NCI-H1105 (cell line): ENCODE measurements around the gene PINLYP.
"Not testable (repeated sequence)": the region's sequence is repeated elsewhere in the genome, so short reads cannot be mapped to it uniquely, and the experiment has no call there.

Experiments
- DNase-seq: peaks from one replicate; lab custom pipeline; 2025; lab: John Stamatoyannopoulos, UW

PINLYP gene

GRCh38 chr19:43582495-43582894 is 6.9 kb downstream of the PINLYP start:
- no peak for DNase-seq

GRCh38 chr19:43584484-43584883 is 8.9 kb downstream of the PINLYP start:
- no peak for DNase-seq

DNA sequence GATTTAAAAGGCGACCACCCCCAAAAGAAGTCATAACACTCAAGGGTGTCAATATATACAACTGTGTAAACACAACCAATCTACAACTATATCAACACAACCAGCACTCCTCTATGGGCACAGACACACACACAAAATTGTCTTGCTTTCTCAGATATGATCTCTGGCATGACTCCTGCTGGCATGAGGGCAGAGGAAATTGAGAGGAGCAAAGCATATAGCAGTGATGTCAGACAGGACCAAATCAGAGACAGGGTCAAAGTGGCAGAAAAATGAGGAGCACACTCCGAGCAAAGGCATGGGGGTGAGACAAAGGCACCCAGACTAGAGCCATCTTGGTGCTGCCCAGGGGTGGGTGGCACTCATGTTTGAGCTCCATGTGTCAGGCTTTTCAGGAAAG is 10.7 kb downstream of the PINLYP start:
- DNase-seq = no peak

GRCh38 chr19:43587029-43587428 is 11.4 kb downstream of the PINLYP start:
- not testable (repeated sequence) for DNase-seq

DNA sequence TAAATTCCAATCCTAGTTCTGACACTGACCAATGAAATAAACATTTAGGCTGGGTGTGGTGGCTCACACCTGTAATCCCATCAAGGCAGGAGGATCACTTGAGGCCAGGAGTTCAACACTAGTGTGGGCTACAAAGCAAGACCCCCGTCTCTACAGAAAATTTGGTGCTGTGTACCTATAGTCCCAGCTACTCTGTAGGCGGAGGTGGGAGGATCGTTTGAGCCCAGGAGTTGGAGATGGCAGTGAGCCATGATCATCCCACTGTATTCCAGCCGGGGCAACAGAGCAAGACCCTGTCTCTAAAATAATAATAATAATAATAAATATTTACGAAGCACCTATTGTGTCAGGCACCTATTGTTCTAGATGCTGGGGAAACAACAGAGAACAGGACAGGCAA is 13.7 kb downstream of the PINLYP start:
- DNase-seq = no peak

DNA sequence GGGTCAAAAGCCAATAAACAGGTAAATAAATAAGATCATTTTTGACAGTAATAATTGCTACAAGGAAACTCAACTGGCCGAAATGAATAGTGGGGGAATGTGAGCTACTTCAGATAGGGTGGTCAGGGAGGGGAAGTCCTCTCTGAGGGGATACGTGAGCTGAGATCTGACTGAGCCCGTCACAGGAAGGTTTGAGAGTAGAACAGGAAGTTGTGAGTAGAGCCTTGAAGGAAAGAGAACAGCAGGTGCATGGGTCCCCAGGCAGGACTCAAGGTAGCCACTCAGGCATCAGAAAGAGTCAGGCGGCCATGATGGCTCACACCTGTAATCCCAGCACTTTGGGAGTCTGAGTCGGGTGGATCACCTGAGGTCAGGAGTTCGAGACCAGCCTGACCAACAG is 14.1 kb downstream of the PINLYP start:
- DNase-seq = no peak

DNA sequence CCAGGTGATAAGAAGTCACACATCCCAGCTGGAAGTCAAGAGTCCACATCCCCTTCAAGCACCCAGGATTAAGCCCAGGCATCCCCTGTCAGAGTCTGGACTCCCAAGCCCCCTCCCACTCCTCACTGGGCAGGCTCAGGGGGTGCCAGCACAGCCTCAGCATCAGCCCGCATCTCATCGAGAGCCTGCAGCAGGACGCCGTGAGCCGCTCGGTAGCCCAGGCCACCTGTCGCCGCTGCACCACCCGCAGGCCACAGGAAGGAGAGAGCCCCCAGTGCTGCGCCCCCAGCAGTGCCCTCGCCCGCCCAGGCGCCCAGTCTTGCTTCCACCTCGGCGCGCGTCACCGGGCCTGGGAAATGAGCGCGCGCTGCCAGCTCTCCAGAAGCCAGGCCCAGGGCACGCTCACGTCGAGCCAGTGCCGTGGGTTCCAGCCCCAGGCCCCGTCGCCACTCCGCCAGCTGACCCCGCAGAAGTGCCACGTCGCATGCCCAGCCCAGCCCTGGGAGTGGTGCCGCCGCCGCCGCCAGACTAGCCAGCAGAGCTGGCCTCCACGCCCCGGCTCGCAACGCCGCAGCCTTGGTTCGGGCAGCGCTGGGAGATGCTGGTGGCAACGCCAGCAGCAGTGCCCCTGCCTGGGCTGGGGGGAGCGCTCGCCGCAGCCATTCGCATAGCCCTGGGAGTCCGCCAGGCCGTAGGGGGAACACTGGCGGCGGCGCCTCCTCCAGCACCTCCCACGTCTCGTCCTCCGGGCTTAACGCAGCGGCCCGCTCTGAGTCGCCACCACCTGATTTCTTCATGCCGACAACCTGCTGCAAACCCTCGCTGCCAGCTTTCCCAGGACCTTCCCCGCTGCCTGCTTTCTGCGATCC is 16.5 kb downstream of the PINLYP start:
- DNase-seq = no peak

DNA sequence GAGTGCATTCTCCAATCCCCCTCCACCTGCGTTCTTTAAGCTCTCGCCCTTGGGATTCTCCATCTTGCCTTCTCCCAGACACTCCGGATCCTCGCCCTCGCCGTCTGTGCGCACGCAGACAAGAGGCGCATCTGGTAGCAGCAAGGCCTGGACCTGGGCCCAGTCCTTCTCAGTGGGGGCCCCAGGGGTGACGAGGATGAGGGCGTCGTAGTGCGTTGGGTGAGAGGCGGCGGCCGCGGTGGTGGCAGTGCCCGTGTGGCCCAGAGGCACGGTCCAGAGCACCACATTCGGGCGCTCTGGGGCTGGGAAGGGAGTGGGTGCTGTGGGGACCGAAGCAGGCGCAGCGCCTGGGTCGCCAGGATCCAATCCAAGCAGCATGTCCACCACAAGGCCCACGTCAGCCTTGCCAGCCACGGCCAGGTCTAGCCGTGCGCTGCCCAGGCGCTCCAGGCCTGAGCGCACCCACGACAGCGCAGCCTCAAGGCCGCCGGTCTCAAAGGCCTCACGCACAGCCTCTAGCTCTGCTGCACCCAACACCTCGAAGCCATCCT is 17.3 kb downstream of the PINLYP start:
- no peak for DNase-seq

DNA sequence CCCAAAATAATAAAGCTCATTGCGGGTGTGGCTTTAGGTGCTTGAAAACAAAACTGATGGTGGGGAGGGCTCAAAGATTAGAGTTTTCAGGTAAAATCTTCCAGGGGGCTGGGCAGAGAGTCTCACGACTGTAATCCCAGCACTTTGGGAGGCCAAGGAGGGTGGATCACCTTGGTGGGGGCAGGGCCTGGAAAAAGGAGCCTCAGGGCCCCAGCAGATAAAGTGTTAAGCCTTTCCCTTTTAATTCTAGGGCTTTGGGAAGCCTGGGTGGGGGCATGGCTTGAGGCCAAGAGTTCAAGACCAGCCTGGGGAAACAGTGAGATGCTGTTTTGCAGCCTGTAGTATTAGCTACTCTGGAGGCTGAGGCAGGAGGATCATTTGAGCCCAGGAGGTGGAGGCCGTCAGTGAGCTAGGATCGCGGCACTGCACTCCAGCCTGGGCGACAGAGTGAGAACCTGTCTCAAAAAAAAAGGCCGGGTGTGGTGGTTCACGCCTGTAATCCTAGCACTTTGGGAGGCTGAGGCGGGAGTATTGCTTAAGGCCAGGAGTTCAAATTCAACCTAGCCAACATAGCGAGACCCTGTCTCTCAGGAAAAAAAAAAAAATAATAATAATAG is 18.6 kb downstream of the PINLYP start:
- no peak for DNase-seq

- DNase-seq = peak; percentile 37
These were observed 19.4 kb downstream of the PINLYP start for GRCh38 chr19:43594710-43595604.

- DNase-seq = no peak
These were observed 20.0 kb downstream of the PINLYP start for GRCh38 chr19:43595605-43595998.

- peak; percentile 99 for DNase-seq
These were observed 20.6 kb downstream of the PINLYP start, which contains the start of the genes IRGQ and ZNF576 for GRCh38 chr19:43595999-43596841. IRGQ (minus strand) TSS chr19:43596134; CDS start chr19:43595338, 796 bp downstream. ZNF576 (plus strand) TSS chr19:43596595; CDS start chr19:43597109, 514 bp downstream.

DNA sequence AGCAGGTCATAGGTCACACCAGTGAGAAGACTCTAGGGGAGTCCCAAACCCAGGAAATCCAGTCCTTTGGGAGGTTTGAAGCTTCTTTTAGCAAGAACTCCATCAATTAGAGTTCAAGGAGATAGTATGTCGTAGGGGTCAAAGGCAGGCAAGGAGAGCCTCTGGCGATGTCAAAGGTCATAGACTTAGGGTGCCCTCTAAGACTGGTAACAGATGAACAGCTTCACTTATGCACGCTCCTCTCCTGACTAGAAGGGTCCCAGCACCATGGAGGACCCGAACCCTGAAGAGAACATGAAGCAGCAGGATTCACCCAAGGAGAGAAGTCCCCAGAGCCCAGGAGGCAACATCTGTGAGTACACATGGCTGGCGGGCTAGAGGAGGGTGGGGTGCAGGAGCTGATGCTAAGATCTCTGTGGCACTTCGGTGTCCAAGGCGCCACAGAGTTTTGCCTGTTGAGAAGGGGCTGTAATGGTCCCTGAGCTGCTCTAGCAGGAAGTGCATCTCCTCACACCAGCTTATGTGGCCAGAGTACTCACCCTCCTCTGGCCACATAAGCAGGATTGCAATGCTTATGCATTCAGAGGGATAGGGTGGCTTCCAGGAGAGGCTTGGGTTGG is 21.4 kb downstream of the PINLYP start:
- no peak for DNase-seq

DNA sequence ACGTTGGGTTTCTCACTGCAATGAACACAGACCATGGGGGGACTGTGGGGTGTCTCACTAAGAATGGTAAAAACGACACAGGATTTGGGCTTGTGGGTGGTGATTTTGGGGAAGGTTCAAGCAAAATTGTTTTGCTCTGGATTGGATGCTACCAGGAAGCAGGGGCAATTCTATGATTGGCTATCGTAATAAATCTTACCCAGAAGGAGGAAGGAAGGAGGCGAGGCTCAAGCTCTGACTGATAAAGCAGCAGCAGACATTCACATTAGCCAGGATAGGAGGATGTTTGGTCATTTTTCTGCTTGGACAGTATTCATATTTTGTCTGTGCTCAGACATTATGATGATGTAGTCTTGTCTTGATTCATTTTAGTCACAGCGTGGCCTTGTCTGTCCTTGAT is 22.3 kb downstream of the PINLYP start:
- no peak for DNase-seq

DNA sequence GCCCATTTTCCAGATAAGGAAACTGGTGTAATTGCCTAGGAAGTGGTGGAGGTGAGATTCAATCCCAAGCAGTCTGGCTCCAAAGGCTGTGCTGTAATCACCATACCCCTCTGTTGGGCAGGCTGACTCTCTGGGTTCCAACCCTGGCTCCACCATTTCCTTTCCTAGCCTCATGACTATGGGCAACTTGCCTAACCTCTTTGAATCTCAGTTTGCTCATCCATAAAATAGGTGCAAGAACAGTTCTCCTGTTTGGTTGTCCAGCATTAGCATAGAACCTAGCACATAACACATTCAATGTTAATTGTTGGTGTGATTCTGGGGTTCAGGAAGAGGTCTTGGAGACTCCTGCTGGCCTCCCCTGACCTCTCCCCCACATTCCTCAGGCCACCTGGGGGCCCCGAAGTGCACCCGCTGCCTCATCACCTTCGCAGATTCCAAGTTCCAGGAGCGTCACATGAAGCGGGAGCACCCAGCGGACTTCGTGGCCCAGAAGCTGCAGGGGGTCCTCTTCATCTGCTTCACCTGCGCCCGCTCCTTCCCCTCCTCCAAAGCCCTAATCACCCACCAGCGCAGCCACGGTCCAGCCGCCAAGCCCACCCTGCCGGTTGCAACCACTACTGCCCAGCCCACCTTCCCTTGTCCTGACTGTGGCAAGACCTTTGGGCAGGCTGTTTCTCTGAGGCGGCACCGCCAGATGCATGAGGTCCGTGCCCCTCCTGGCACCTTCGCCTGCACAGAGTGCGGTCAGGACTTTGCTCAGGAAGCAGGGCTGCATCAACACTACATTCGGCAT is 23.0 kb downstream of the PINLYP start:
- DNase-seq = no peak

DNA sequence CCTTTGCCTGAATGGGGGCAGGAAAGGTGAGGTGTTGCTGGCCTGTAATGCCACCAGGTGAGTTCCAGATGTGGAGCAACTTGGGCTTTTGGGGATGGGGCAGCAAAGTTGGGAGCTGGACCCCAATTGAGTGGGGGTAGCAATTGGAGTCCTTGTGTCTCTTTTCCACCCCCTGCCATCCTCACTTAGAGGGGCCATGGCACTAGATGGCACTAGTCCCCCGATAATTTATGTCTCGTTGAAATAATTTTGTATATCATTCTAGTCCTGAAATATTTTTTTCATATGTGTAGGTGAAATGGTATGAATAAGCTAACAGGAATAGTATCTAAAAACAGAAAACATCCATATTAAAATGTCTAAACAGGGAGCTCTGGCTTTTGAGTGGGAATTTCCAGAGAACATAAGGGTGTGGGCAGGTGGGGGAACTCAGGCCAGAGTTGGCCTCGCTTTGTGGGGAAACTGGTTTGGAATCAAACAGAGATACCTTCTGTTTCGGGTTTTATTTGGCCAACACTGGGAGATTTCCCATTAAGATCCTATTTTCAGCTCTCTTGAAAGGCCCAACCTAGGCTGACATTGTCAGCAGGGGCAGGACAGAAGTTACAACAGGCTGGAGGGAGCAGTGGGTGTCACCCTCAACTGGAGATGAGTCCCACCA is 24.2 kb downstream of the PINLYP start:
- no peak for DNase-seq

DNA sequence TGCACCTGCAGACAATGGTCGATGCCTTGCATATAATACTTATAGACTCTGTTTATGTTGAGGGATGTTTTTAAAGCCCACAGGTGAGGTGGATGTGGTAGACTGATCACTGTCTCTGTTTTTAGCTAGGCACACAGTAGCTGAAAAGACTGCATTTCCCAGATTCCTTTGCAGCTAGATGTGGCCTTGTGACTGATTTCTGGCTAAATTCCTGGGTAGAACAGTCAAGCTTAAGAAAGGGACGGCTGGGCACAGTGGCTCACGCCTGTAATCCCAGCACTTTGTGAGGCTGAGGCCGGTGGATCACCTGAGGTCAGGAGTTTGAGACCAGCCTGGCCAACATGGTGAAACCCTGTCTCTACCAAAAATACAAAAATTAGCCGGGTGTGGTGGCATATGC is 24.7 kb downstream of the PINLYP start:
- DNase-seq = not testable (repeated sequence)

- peak; percentile 67 for DNase-seq
These were observed 30.4 kb downstream of the PINLYP start for GRCh38 chr19:43605875-43606568.
